ENCODE data around the gene PEX3. TPM values are rescaled to one million over a fixed set of nuclear protein-coding genes. Genes with fewer than 3 reads are reported as not detected.
A peak's percentile ranks its signal among the peaks of the same experiment; 100 is the strongest.

The PEX3 gene
- total and polyA plus RNA-seq, 12 donors, result 5.0 to 26.8 (median 22.0) TPM

GRCh38 chr6:143501851-143502250 is 51.2 kb downstream of the PEX3 start:
- H3K9me3 ChIP-seq, result no peaks in the 10 kb centered on the region
- peak in 1 of 9 donors; percentile 6 for TF ChIP-seq CTCF (IDR thresholded peaks at IDR 0.05)
- 86 to 87% methylated on average over 2 of the region's 2 CpGs for WGBS, 2 donors
- intact Hi-C loops (cut with DNase I), result no loop called here
- ATAC-seq (no peak), DNase-seq (no peak)
- no peaks in the 10 kb centered on the region for H3K4me1 ChIP-seq
- H3K36me3 ChIP-seq, result peaks cover 0 to 99% (median 26%) of the 10 kb centered on the region in 9 donors
- no peak overlapping the region for H3K4me3 ChIP-seq
- no peak overlapping the region for H3K27ac ChIP-seq
- no peaks in the 10 kb centered on the region for H3K27me3 ChIP-seq

GRCh38 chr6:143504369-143504768 is 53.8 kb downstream of the PEX3 start:
- TF ChIP-seq CTCF (IDR thresholded peaks at IDR 0.05), result no peak
- Histone ChIP-seq H3K4me1 (peaks cover 0 to 14% (median 2%) of the 10 kb centered on the region in 9 donors), H3K27ac (no peak overlapping the region), H3K9me3 (no peaks in the 10 kb centered on the region), H3K27me3 (no peaks in the 10 kb centered on the region), H3K36me3 (peaks cover 0 to 93% (median 18%) of the 10 kb centered on the region in 9 donors), H3K4me3 (no peak overlapping the region)
- ATAC-seq (no peak), DNase-seq (no peak)
- WGBS, 2 donors, result 68 to 79% methylated on average over 1 of the region's 1 CpG
- intact Hi-C loops (cut with DNase I), result no loop called here

DNA sequence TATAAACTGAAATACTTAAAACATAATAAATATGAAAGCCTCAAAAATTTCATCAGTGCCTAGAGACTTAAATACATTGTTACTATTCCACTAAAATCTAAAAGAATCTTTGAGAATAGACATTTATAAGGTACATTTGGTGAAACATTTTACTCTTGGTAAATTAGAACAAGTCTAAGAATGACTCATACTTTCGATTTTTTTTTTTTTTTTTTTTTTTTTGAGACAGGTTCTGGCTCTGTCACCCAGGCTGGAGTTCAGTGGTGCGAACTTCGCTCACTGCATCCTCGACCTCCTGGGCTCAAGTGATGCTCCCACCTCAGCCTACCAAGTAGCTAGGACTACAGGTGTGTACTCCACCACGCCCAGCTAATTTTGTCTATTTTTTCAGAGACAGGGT is 54.5 kb downstream of the PEX3 start:
- no peak overlapping the region for H3K27ac ChIP-seq
- peaks cover 0 to 22% (median 8%) of the 10 kb centered on the region in 9 donors for H3K4me1 ChIP-seq
- WGBS, 2 donors, result 89 to 93% methylated on average over 5 of the region's 5 CpGs
- intact Hi-C loops (cut with DNase I), result no loop called here
- DNase-seq, result no peak
- no peak for TF ChIP-seq CTCF (IDR thresholded peaks at IDR 0.05)
- peaks cover 0 to 85% (median 18%) of the 10 kb centered on the region in 9 donors for H3K36me3 ChIP-seq
- H3K27me3 ChIP-seq, result no peaks in the 10 kb centered on the region
- no peak for ATAC-seq
- no peaks in the 10 kb centered on the region for H3K9me3 ChIP-seq
- no peak overlapping the region for H3K4me3 ChIP-seq

- Histone ChIP-seq H3K9me3 (no peaks in the 10 kb centered on the region), H3K27ac (no peak overlapping the region), H3K4me1 (peaks cover 0 to 26% (median 12%) of the 10 kb centered on the region in 9 donors), H3K4me3 (no peak overlapping the region), H3K36me3 (peaks cover 0 to 81% (median 18%) of the 10 kb centered on the region in 9 donors), H3K27me3 (no peaks in the 10 kb centered on the region)
- 65 to 75% methylated on average over 2 of the region's 2 CpGs for WGBS, 2 donors
- ATAC-seq (no peak), DNase-seq (no peak)
- intact Hi-C loops (cut with DNase I), result no loop called here
- TF ChIP-seq CTCF (IDR thresholded peaks at IDR 0.05), result no peak
Measured at GRCh38 chr6:143505537-143505936, 54.9 kb downstream of the PEX3 start.
